WTC11 (cell line): Measurements from ENCODE around the gene COL13A1. TPM values are rescaled to one million over a fixed set of nuclear protein-coding genes. Genes with fewer than 3 reads are reported as not detected.

ENCODE experiments used
- ATAC-seq: fragments of 200-7000 bp; cut with Tn5 transposase; 2 replicates; pipeline ENCODE4 v1.10.0; 2021; ENCODE audit warnings: mild to moderate bottlenecking, moderate library complexity
- CTCF ChIA-PET: fragments of 300-600 bp; sonication (Branson Sonifier 250); formaldehyde crosslinking; loops from one replicate; lab custom pipeline; 2021; ENCODE audit warnings: antibody characterized with exemption; lab: Charles Lee
- POLR2A ChIA-PET: fragments of 350-600 bp; sonication (Branson Sonifier 250); formaldehyde crosslinking; loops from one replicate; lab custom pipeline; 2021; ENCODE audit warnings: antibody characterized with exemption; lab: Charles Lee
- DNase-seq: peaks from one replicate; pipeline ENCODE4 v3.0.0; 2021; ENCODE audit warnings: low spot score
- H3K27ac Mint-ChIP-seq: 2 replicates; pipeline ENCODE4 v1.8.0; 2021; ENCODE audit warnings: mixed read lengths
- H3K27me3 Mint-ChIP-seq: 2 replicates; pipeline ENCODE4 v1.8.0; 2021; ENCODE audit warnings: low read depth, mild to moderate bottlenecking, moderate library complexity, mixed read lengths
- H3K36me3 Mint-ChIP-seq: 2 replicates; pipeline ENCODE4 v1.8.0; 2021; ENCODE audit warnings: mixed read lengths
- H3K4me1 Mint-ChIP-seq: 2 replicates; pipeline ENCODE4 v1.8.0; 2022; ENCODE audit warnings: mixed read lengths
- H3K4me3 Mint-ChIP-seq: 2 replicates; pipeline ENCODE4 v1.8.0; 2021; ENCODE audit warnings: mild to moderate bottlenecking, moderate library complexity, mixed read lengths
- H3K9me3 Mint-ChIP-seq: 2 replicates; pipeline ENCODE4 v1.8.0; 2021; ENCODE audit warnings: mixed read lengths
- GTF2I ChIP-seq: fragments of 250-450 bp; sonication (Bioruptor Pico); conservative IDR thresholded peaks from 2 replicates; pipeline ENCODE4 v1.4.0; 2021; ENCODE audit warnings: mild to moderate bottlenecking
- HMGA2 ChIP-seq: fragments of 250-450 bp; sonication (Bioruptor Pico); IDR thresholded peaks from 2 replicates; pipeline ENCODE4 v1.4.0; 2021; ENCODE audit warnings: mild to moderate bottlenecking, moderate library complexity
- JAZF1 ChIP-seq: fragments of 250-450 bp; sonication (Bioruptor Pico); IDR thresholded peaks from 2 replicates; pipeline ENCODE4 v1.9.0; 2021; ENCODE audit warnings: moderate library complexity, mild to moderate bottlenecking, inconsistent platforms
- MLX ChIP-seq: sonication (generic); formaldehyde crosslinking; IDR thresholded peaks from 2 replicates; pipeline ENCODE4 v1.8.1; 2023; ENCODE audit warnings: mild to moderate bottlenecking, missing genetic modification reagents, moderate library complexity
- NFE2L1 ChIP-seq: sonication (generic); formaldehyde crosslinking; IDR thresholded peaks from 2 replicates; pipeline ENCODE4 v1.8.1; 2023; ENCODE audit warnings: missing genetic modification reagents
- NR1H2 ChIP-seq: sonication (generic); formaldehyde crosslinking; IDR thresholded peaks from 2 replicates; pipeline ENCODE4 v1.9.0; 2021; ENCODE audit warnings: mild to moderate bottlenecking, moderate library complexity, missing genetic modification reagents
- NR2C2 ChIP-seq: sonication (generic); formaldehyde crosslinking; IDR thresholded peaks from 2 replicates; pipeline ENCODE4 v1.8.0; 2022; ENCODE audit warnings: mild to moderate bottlenecking, missing genetic modification reagents
- OVOL2 ChIP-seq: fragments of 250-450 bp; sonication (Bioruptor Pico); IDR thresholded peaks from 2 replicates; pipeline ENCODE4 v1.9.0; 2021; ENCODE audit warnings: mild to moderate bottlenecking, borderline replicate concordance
- PRDM15 ChIP-seq: sonication (generic); formaldehyde crosslinking; IDR thresholded peaks from 2 replicates; pipeline ENCODE4 v1.8.0; 2022; ENCODE audit warnings: missing genetic modification reagents
- PRRX2 ChIP-seq: fragments of 250-450 bp; sonication (Bioruptor Pico); IDR thresholded peaks from 2 replicates; pipeline ENCODE4 v1.8.0; 2021; ENCODE audit warnings: mild to moderate bottlenecking
- SMAD3 ChIP-seq: sonication (generic); formaldehyde crosslinking; IDR thresholded peaks from 2 replicates; pipeline ENCODE4 v1.8.0; 2022; ENCODE audit warnings: missing genetic modification reagents, mild to moderate bottlenecking, borderline replicate concordance
- ZNF232 ChIP-seq: sonication (generic); formaldehyde crosslinking; IDR thresholded peaks from 2 replicates; pipeline ENCODE4 v1.8.0; 2022; ENCODE audit warnings: mild to moderate bottlenecking, missing genetic modification reagents
- ZNF281 ChIP-seq: sonication (generic); formaldehyde crosslinking; IDR thresholded peaks from 2 replicates; pipeline ENCODE4 v1.8.0; 2023; ENCODE audit warnings: mild to moderate bottlenecking, missing genetic modification reagents
- total RNA-seq: library from RNA; stranded (reverse); gene quantifications from 3 replicates; pipeline ENCODE4 v1.2.3, GENCODE V29; 2021
- TF ChIP-seq, protein P1 (sequence below): sonication (generic); formaldehyde crosslinking; IDR thresholded peaks from 2 replicates; pipeline ENCODE4 v1.8.1; 2022; ENCODE audit warnings: missing genetic modification reagents, borderline replicate concordance
- TF ChIP-seq, protein P2 (sequence below): sonication (generic); formaldehyde crosslinking; IDR thresholded peaks from 2 replicates; pipeline ENCODE4 v1.8.1; 2022; ENCODE audit warnings: low read depth, missing genetic modification reagents, borderline replicate concordance

Gene COL13A1
- total RNA-seq, 1 experiment from 2014 or later = 7.1 TPM

DNA sequence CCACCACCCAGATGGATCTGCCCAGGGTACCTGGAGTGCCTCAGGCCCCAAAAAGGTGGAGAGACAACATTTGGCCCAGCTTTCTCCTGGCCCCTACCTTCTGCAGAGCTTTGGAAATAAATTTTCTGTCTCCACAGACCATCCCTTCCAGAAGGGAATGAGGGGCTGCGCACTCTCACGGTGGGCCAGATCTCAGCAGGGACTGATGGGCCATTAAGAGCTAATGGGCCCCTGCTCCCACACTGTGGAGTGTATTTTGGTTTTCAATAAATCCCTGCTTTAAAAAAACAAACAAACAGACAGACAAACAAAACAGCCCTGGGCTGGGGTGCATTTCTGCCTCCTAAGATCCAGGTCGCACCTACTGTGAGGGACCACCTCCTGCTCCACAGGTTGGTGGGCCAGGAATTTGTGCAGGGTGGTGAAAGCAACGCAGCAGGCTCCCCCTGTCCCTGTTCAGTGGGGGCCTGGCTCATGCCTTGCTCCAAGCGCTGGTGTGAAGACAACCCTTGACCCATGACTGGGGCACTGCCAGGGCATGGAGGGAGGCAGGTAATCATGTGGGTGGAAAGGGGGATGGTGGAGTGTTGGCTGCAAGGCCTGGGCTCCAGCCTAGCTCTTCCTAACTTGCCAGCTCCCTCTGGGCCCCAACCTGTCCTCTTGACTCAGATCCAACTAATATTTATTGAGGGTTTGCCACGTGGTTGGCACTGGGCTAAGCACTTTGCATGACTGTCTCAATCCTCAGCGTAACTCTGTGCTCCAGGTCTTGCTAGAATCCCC is 88.5 kb downstream of the COL13A1 start:
- TF ChIP-seq MLX (CRISPR knock-in tag) = no peak
- no peak for TF ChIP-seq JAZF1 (CRISPR knock-in tag)
- no peak for TF ChIP-seq NR1H2 (CRISPR knock-in tag)
- TF ChIP-seq, protein P1, sequence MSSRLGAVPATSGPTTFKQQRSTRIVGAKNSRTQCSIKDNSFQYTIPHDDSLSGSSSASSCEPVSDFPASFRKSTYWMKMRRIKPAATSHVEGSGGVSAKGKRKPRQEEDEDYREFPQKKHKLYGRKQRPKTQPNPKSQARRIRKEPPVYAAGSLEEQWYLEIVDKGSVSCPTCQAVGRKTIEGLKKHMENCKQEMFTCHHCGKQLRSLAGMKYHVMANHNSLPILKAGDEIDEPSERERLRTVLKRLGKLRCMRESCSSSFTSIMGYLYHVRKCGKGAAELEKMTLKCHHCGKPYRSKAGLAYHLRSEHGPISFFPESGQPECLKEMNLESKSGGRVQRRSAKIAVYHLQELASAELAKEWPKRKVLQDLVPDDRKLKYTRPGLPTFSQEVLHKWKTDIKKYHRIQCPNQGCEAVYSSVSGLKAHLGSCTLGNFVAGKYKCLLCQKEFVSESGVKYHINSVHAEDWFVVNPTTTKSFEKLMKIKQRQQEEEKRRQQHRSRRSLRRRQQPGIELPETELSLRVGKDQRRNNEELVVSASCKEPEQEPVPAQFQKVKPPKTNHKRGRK = no peak
- TF ChIP-seq NR2C2 (CRISPR knock-in tag) = no peak
- no peak for TF ChIP-seq PRRX2 (CRISPR knock-in tag)
- no peak for TF ChIP-seq SMAD3 (CRISPR knock-in tag)
- TF ChIP-seq HMGA2 = no peak
- no peak for TF ChIP-seq NFE2L1 (CRISPR knock-in tag)
- no peak for TF ChIP-seq ZNF232 (CRISPR knock-in tag)
- TF ChIP-seq ZNF281 = no peak
- TF ChIP-seq OVOL2 (CRISPR knock-in tag) = no peak
- TF ChIP-seq, protein P2, sequence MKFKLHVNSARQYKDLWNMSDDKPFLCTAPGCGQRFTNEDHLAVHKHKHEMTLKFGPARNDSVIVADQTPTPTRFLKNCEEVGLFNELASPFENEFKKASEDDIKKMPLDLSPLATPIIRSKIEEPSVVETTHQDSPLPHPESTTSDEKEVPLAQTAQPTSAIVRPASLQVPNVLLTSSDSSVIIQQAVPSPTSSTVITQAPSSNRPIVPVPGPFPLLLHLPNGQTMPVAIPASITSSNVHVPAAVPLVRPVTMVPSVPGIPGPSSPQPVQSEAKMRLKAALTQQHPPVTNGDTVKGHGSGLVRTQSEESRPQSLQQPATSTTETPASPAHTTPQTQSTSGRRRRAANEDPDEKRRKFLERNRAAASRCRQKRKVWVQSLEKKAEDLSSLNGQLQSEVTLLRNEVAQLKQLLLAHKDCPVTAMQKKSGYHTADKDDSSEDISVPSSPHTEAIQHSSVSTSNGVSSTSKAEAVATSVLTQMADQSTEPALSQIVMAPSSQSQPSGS (CRISPR knock-in tag) = no peak
- ATAC-seq = no peak

GRCh38 chr10:69891057-69891617 is 89.4 kb downstream of the COL13A1 start:
- no peak overlapping the region for H3K27ac Mint-ChIP-seq
- ATAC-seq = no peak
- POLR2A ChIA-PET = no interaction called here
- H3K36me3 Mint-ChIP-seq = no peaks in the 10 kb centered on the region
- peaks cover 5% of the 10 kb centered on the region for H3K27me3 Mint-ChIP-seq
- H3K9me3 Mint-ChIP-seq = no peaks in the 10 kb centered on the region
- peaks cover 2% of the 10 kb centered on the region; the same call in 1 of the 2 replicates for H3K4me1 Mint-ChIP-seq
- no peak overlapping the region for H3K4me3 Mint-ChIP-seq
- no peak for DNase-seq
- TF ChIP-seq GTF2I (CRISPR knock-in tag) (peak; percentile 68; the same call in 1 of the 2 replicates), PRDM15 (CRISPR knock-in tag) (no peak)
- CTCF ChIA-PET = interaction anchor here (1.2 to 2.7 kb wide), 3 partner anchors 11 to 67 kb away, joined by 4 to 9 read pairs (median 6); no protein-coding TSS in a partner anchor

More for the DNA sequence above, 88.5 kb downstream of the COL13A1 start:
- H3K36me3 Mint-ChIP-seq = no peaks in the 10 kb centered on the region
- H3K9me3 Mint-ChIP-seq = no peaks in the 10 kb centered on the region
- ChIA-PET CTCF (interaction anchor here (0.8 to 2.7 kb wide), 3 partner anchors 24 to 103 kb away, joined by 3 to 9 read pairs (median 4); no protein-coding TSS in a partner anchor), POLR2A (no interaction called here)
- DNase-seq = no peak
- H3K27ac Mint-ChIP-seq = no peak overlapping the region
- H3K4me3 Mint-ChIP-seq = no peak overlapping the region
- no peaks in the 10 kb centered on the region for H3K4me1 Mint-ChIP-seq
- H3K27me3 Mint-ChIP-seq = peaks cover 5% of the 10 kb centered on the region
